ENCODE data around the gene ADAMTS12. TPM values are rescaled to one million over a fixed set of nuclear protein-coding genes. Genes with fewer than 3 reads are reported as not detected.

Gene ADAMTS12
- total RNA-seq, 1 experiment from 2014 or later: not detected

DNA sequence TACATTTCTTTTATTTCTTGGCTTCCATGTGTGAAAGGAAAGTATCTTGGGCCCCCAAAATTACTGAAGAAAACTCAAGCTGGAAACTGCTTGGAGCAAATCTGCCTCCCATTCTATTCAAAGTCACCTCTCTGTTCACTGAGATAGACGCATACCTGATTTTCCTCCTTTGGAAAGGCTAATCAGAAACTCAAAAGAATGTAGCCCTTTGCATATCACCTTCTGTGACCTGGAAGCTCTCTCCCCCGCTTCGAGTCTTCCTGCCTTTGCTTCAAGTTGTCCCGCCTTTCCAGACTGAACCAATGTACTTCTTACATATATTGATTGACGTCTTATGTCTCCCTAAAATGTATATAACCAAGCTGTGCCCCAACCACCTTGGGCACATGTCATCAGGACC is 39.3 kb upstream of the ADAMTS12 start:
- POLR2A ChIA-PET: no interaction called here
- peaks cover 11% of the 10 kb centered on the region for H3K27me3 Mint-ChIP-seq (ENCODE audit: insufficient read depth, unreplicated experiment)
- BruUV-seq (replicated peaks): no TSS peak
- CTCF ChIA-PET: interaction anchor here (0.9 to 7.3 kb wide), 3 partner anchors 462 to 496 kb away, joined by 3 to 72 read pairs (median 10); no protein-coding TSS in a partner anchor
- intact Hi-C loops (cut with micrococcal nuclease): loop anchor here (10.0 kb wide), 1 partner anchor 456 kb away; no protein-coding TSS in a partner anchor
- TF ChIP-seq, protein P1, sequence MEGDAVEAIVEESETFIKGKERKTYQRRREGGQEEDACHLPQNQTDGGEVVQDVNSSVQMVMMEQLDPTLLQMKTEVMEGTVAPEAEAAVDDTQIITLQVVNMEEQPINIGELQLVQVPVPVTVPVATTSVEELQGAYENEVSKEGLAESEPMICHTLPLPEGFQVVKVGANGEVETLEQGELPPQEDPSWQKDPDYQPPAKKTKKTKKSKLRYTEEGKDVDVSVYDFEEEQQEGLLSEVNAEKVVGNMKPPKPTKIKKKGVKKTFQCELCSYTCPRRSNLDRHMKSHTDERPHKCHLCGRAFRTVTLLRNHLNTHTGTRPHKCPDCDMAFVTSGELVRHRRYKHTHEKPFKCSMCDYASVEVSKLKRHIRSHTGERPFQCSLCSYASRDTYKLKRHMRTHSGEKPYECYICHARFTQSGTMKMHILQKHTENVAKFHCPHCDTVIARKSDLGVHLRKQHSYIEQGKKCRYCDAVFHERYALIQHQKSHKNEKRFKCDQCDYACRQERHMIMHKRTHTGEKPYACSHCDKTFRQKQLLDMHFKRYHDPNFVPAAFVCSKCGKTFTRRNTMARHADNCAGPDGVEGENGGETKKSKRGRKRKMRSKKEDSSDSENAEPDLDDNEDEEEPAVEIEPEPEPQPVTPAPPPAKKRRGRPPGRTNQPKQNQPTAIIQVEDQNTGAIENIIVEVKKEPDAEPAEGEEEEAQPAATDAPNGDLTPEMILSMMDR (IDR thresholded peaks at IDR 0.05; ENCODE audit: unreplicated experiment): no peak
- peaks cover 7% of the 10 kb centered on the region for H3K4me1 Mint-ChIP-seq (ENCODE audit: insufficient read depth, unreplicated experiment)
- no peak for DNase-seq (ENCODE audit: unreplicated experiment)
- H3K27ac Mint-ChIP-seq (ENCODE audit: low read depth, unreplicated experiment): no peak overlapping the region
- no peaks in the 10 kb centered on the region for H3K36me3 Mint-ChIP-seq (ENCODE audit: insufficient read depth, unreplicated experiment)
- no peak overlapping the region for H3K4me3 Mint-ChIP-seq (ENCODE audit: unreplicated experiment)
- no peaks in the 10 kb centered on the region for H3K9me3 Mint-ChIP-seq (ENCODE audit: unreplicated experiment)

DNA sequence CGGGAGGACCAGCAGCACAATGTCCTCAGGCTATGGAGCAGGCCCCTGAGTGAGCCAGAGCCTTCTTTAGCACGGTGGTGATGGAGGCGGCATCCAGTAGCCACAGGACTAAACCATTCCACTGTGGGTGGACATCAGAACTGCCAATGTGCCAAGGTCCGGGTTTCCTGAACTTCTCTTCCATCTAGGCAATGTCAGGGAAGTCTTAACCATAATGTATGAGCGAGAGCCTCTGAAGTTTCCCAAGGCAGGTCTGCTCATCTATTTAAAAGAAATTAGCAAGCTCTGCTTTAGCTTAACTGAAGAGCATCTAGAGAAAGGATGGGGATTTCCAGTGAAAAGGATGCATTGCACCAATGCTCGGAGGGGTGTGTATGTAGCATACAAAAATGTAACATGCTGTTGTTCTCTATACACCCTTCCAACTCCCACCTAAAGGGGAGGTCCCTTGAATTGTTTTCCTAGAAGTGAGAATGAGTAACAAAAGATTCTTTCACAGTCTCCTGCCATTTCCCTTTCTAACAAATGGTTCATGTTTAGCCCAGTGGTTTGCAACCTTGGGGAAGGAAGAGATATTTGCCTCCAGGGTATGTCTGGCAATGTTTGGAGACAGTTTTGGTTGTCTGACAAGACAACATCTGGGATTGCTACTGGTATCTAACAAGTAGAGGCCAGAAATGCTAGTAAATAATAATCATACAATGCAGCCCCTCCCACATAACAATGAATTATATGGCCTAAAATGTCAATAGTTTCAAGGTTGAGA is 38.3 kb upstream of the ADAMTS12 start:
- H3K9me3 Mint-ChIP-seq (ENCODE audit: unreplicated experiment): no peaks in the 10 kb centered on the region
- no peak overlapping the region for H3K27ac Mint-ChIP-seq (ENCODE audit: low read depth, unreplicated experiment)
- CTCF ChIA-PET: interaction anchor here (1.9 to 7.3 kb wide), 2 partner anchors 461 to 495 kb away, joined by 10 to 72 read pairs; no protein-coding TSS in a partner anchor
- H3K27me3 Mint-ChIP-seq (ENCODE audit: insufficient read depth, unreplicated experiment): peaks cover 11% of the 10 kb centered on the region
- H3K4me1 Mint-ChIP-seq (ENCODE audit: insufficient read depth, unreplicated experiment): peaks cover 7% of the 10 kb centered on the region
- no peak for DNase-seq (ENCODE audit: unreplicated experiment)
- H3K4me3 Mint-ChIP-seq (ENCODE audit: unreplicated experiment): no peak overlapping the region
- intact Hi-C loops (cut with micrococcal nuclease): loop anchor here (10.0 kb wide), 1 partner anchor 455 kb away; no protein-coding TSS in a partner anchor
- POLR2A ChIA-PET: no interaction called here
- BruUV-seq (replicated peaks): no TSS peak
- TF ChIP-seq, protein P1 (IDR thresholded peaks at IDR 0.05; ENCODE audit: unreplicated experiment): no peak
- no peaks in the 10 kb centered on the region for H3K36me3 Mint-ChIP-seq (ENCODE audit: insufficient read depth, unreplicated experiment)

DNA sequence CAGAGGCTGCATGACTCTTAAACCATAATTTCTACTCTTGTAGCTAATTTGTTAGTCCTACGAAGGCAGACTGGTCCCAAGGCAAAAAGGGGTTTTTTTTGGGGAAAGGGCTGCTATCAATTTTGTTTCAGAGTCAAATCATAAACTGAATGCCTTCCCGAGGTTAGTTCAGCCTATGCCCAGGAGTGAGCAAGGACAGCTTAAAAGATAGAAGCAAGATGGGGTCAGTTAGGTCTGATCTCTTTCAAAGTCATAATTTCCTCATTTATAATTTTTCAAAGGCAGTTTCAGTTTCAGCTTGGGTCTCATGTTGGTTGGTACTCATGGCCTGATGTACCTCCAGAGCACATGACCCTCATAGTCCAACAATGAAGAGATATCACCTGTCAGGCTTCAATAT is 36.5 kb upstream of the ADAMTS12 start:
- Mint-ChIP-seq H3K9me3 (ENCODE audit: unreplicated experiment) (no peaks in the 10 kb centered on the region), H3K4me1 (ENCODE audit: insufficient read depth, unreplicated experiment) (no peaks in the 10 kb centered on the region), H3K27me3 (ENCODE audit: insufficient read depth, unreplicated experiment) (peaks cover 11% of the 10 kb centered on the region), H3K27ac (ENCODE audit: low read depth, unreplicated experiment) (no peak overlapping the region), H3K36me3 (ENCODE audit: insufficient read depth, unreplicated experiment) (no peaks in the 10 kb centered on the region), H3K4me3 (ENCODE audit: unreplicated experiment) (no peak overlapping the region)
- POLR2A ChIA-PET: no interaction called here
- DNase-seq (ENCODE audit: unreplicated experiment): no peak
- no TSS peak for BruUV-seq (replicated peaks)
- TF ChIP-seq, protein P1 (IDR thresholded peaks at IDR 0.05; ENCODE audit: unreplicated experiment): no peak
- CTCF ChIA-PET: interaction anchor here (0.6 kb wide), 1 partner anchor 459 kb away, joined by 3 read pairs; no protein-coding TSS in a partner anchor
- intact Hi-C loops (cut with micrococcal nuclease): no loop called here

DNA sequence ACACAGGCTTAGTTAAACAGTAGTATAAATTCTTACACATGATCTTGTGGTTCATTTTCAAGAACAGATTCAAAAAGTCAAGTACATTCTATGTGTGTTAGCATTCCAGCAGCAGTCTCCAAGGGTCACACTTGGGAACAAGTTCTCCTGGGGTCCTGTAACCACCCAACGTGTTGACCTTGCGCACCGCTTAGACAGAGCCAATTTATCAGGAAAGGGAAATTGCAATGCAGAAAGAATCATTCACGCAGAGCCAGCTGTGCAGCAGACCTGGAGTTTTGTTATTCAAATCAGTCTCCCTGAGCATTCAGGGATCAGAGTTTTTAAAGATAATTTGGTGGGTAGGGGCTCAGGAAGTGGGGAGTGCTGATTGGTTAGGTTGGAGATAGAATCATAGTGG is 35.9 kb upstream of the ADAMTS12 start:
- H3K27me3 Mint-ChIP-seq (ENCODE audit: insufficient read depth, unreplicated experiment): peaks cover 11% of the 10 kb centered on the region
- intact Hi-C loops (cut with micrococcal nuclease): no loop called here
- H3K4me3 Mint-ChIP-seq (ENCODE audit: unreplicated experiment): no peak overlapping the region
- no peaks in the 10 kb centered on the region for H3K9me3 Mint-ChIP-seq (ENCODE audit: unreplicated experiment)
- ChIA-PET POLR2A (interaction anchor here (0.6 kb wide), 1 partner anchor 117 kb away, joined by 3 read pairs; no protein-coding TSS in a partner anchor), CTCF (interaction anchor here (0.6 kb wide), 1 partner anchor 458 kb away, joined by 3 read pairs; no protein-coding TSS in a partner anchor)
- TF ChIP-seq, protein P1 (IDR thresholded peaks at IDR 0.05; ENCODE audit: unreplicated experiment): no peak
- BruUV-seq (replicated peaks): no TSS peak
- H3K4me1 Mint-ChIP-seq (ENCODE audit: insufficient read depth, unreplicated experiment): no peaks in the 10 kb centered on the region
- H3K36me3 Mint-ChIP-seq (ENCODE audit: insufficient read depth, unreplicated experiment): no peaks in the 10 kb centered on the region
- no peak overlapping the region for H3K27ac Mint-ChIP-seq (ENCODE audit: low read depth, unreplicated experiment)
- DNase-seq (ENCODE audit: unreplicated experiment): no peak
